Heart left ventricle (tissue), 16 donors: ENCODE data around the gene VILL. TPM values are rescaled to one million over a fixed set of nuclear protein-coding genes. Genes with fewer than 3 reads are reported as not detected.

ENCODE experiments used
- ATAC-seq, 4 donors: fragments of 200-7000 bp; cut with Tn5 transposase; one replicate each; pipeline ENCODE4 v1.9.1; 2020 to 2022; ENCODE audit warnings: moderate library complexity in 4 of 4, mild to moderate bottlenecking in 3 of 4, moderate number of reproducible peaks in 1 of 4
- DNase-seq, 5 donors: peaks; one replicate each; pipeline ENCODE4 v3.0.0-alpha.2; 2020
- H3K27ac ChIP-seq, 12 donors: fragments of 200-600 bp; sonication (generic) in 4 of 12; one replicate each; pipeline versions ENCODE4 v1.5.0 to v1.8.0; 2016 to 2022; ENCODE audit warnings: mild to moderate bottlenecking in 2 of 12
- H3K27me3 ChIP-seq, 9 donors: fragments of 200-600 bp; sonication (generic) in 2 of 9; one replicate each; pipeline versions ENCODE4 v1.5.1 to v1.8.0; 2016 to 2022; ENCODE audit warnings: mild to moderate bottlenecking in 3 of 9
- H3K36me3 ChIP-seq, 9 donors: fragments of 200-600 bp; sonication (generic) in 2 of 9; one replicate each; pipeline versions ENCODE4 v1.5.0 to v1.8.0; 2018 to 2022; ENCODE audit warnings: mild to moderate bottlenecking in 2 of 9
- H3K4me1 ChIP-seq, 12 donors: fragments of 200-600 bp; sonication (generic) in 4 of 12; one replicate each; pipeline versions ENCODE4 v1.5.0 to v1.8.0; 2016 to 2022; ENCODE audit warnings: mild to moderate bottlenecking in 3 of 12
- H3K4me3 ChIP-seq, 12 donors: fragments of 200-600 bp; sonication (generic) in 4 of 12; one replicate each; pipeline versions ENCODE4 v1.5.0 to v1.8.0; 2017 to 2022; ENCODE audit warnings: mild to moderate bottlenecking in 9 of 12, moderate library complexity in 4 of 12
- H3K9me3 ChIP-seq, 12 donors: fragments of 200-600 bp; sonication (generic) in 4 of 12; one replicate each; pipeline versions ENCODE4 v1.5.0 to v1.8.0; 2016 to 2022; ENCODE audit warnings: mild to moderate bottlenecking in 1 of 12
- CTCF ChIP-seq, 12 donors: fragments of 200-600 bp; sonication (generic) in 4 of 12; IDR thresholded peaks; one replicate each; pipeline versions ENCODE4 v1.5.0 to v1.8.0; 2018 to 2022; ENCODE audit warnings: antibody characterized with exemption in 12 of 12, mild to moderate bottlenecking in 5 of 12
- POLR2A ChIP-seq, 2 donors: fragments of 450-650 bp; IDR thresholded peaks; one replicate each; pipeline ENCODE4 v1.6.1; 2017; ENCODE audit warnings: antibody characterized with exemption in 2 of 2, mild to moderate bottlenecking in 2 of 2, moderate library complexity in 2 of 2
- WGBS, 4 donors: extraction: QIAGEN DNeasy Blood & Tissue Kit in 2 of 4; methylation state at CpG; one replicate each; pipeline versions ENCODE4 v1.1.5 to v1.1.7; 2013 to 2018; 5-methylcytosine and 5-hydroxymethylcytosine counted together
- intact Hi-C, 10 donors: fragments of 100-400 bp; cut with DNase I; formaldehyde crosslinking; loops; one replicate each; pipeline versions ENCODE4 v1.11.1 to v1.14.2; 2022
- polyA plus RNA-seq, 2 donors: library from polyadenylated mRNA; stranded (reverse); fragments of 200-250 nt; gene quantifications; one replicate each; pipeline ENCODE4 v1.2.3, GENCODE V29; 2013
- total RNA-seq, 9 donors: library from RNA; depleted of rRNA in 2 of 9; stranded (reverse); fragments of >200 nt in 2 of 9; fragmentation: NEBNext Ultra II Directional in 3 of 9; extraction: Animal tissue kit (Norgen Biotek cat#: 25700) in 3 of 9; gene quantifications; one replicate each; pipeline versions ENCODE4 v1.1.0 to v1.2.4, GENCODE V29; 2016 to 2023
- donor health status: ischemic (EF 13 %, LVEDD 7.1; RV severe dilation, severe dysfunction).
- donor health status: healthy with polysubstance abuse.
- donor health status: DM: no; HTN: yes; CAD: no.
- donor health status: DM: no; HTN: no; CAD: no.
- donor health status: ischemic (EF 25% LVEDD 6.9; RV normal size, moderate dysfunction).
- donor health status: ischemic (EF 25% LVEDD 5.7; RV mildly dilated, moderate dysfunction).
- donor health status: healthy.
- donor health status: DM: yes; HTN: yes; CAD: no.
- donor health status: ischemic (EF 35%, LVEDD 5.7; RV mildly dilated, moderate dysfunction).
- donor health status: nonischemic (EF 11% LVEDD 7.7; RV severe dilation, severe dysfunction).
- donor health status: DM: yes; HTN: yes; CAD: no.
- donor health status: PGD.
- donor health status: ischemic (EF 29% LVEDD 5.4; RV normal size, mild dysfunction).
- donor health status: nonischemic (EF 23%, LVEDD 6.1; RV moderate dilation, normal function).

VILL gene
- total and polyA plus RNA-seq, 11 donors = 1.1 to 6.3 (median 2.7) TPM

GRCh38 chr3:37945807-37946530, 44.6 kb upstream of the VILL start:
- WGBS, 4 donors = 35 to 53% (median 40%) methylated on average over 8 of the region's 8 CpGs
- no peaks in the 10 kb centered on the region for H3K9me3 ChIP-seq
- intact Hi-C loops = loop anchor here in 1 of 10 donors (1.0 kb wide), 1 partner anchor 8 kb away; no protein-coding TSS in a partner anchor
- H3K27ac ChIP-seq = peak overlapping the region in 11 of 12 donors; percentile 33 to 82 (median 61)
- peaks cover 12 to 76% (median 51%) of the 10 kb centered on the region in 12 donors for H3K4me1 ChIP-seq
- H3K36me3 ChIP-seq = peaks cover 0 to 22% (median 0%) of the 10 kb centered on the region in 9 donors
- ATAC-seq (peak; percentile 33 to 78 (median 66)), DNase-seq (peak in 1 of 5 donors; percentile 35)
- no peak for TF ChIP-seq POLR2A (IDR thresholded peaks at IDR 0.05)
- TF ChIP-seq CTCF (IDR thresholded peaks at IDR 0.05) = no peak
- H3K27me3 ChIP-seq = no peaks in the 10 kb centered on the region
- H3K4me3 ChIP-seq = no peak overlapping the region

GRCh38 chr3:37946531-37946889, 44.1 kb upstream of the VILL start:
- Histone ChIP-seq H3K27ac (peak overlapping the region in 10 of 12 donors; percentile 40 to 82 (median 64)), H3K9me3 (no peaks in the 10 kb centered on the region), H3K4me1 (peaks cover 11 to 70% (median 46%) of the 10 kb centered on the region in 12 donors), H3K27me3 (no peaks in the 10 kb centered on the region), H3K36me3 (peaks cover 0 to 22% (median 0%) of the 10 kb centered on the region in 9 donors), H3K4me3 (no peak overlapping the region)
- WGBS, 4 donors = 57 to 67% (median 62%) methylated on average over 2 of the region's 2 CpGs
- ATAC-seq (no peak), DNase-seq (no peak)
- no peak for TF ChIP-seq CTCF (IDR thresholded peaks at IDR 0.05)
- TF ChIP-seq POLR2A (IDR thresholded peaks at IDR 0.05) = no peak
- intact Hi-C loops = loop anchor here in 1 of 10 donors (1.0 kb wide), 1 partner anchor 8 kb away; no protein-coding TSS in a partner anchor

- ATAC-seq (no peak), DNase-seq (no peak)
- no peak overlapping the region for H3K4me3 ChIP-seq
- peaks cover 0 to 25% (median 3%) of the 10 kb centered on the region in 9 donors for H3K36me3 ChIP-seq
- intact Hi-C loops = no loop called here
- no peak for TF ChIP-seq POLR2A (IDR thresholded peaks at IDR 0.05)
- TF ChIP-seq CTCF (IDR thresholded peaks at IDR 0.05) = no peak
- peaks cover 5 to 52% (median 30%) of the 10 kb centered on the region in 12 donors for H3K4me1 ChIP-seq
- H3K9me3 ChIP-seq = no peaks in the 10 kb centered on the region
- WGBS, 4 donors = 61 to 83% (median 74%) methylated on average over 6 of the region's 6 CpGs
- H3K27me3 ChIP-seq = no peaks in the 10 kb centered on the region
- H3K27ac ChIP-seq = peak overlapping the region in 2 of 12 donors; percentile 1 to 17
Observed at GRCh38 chr3:37949866-37950265, 40.7 kb upstream of the VILL start.

- TF ChIP-seq CTCF (IDR thresholded peaks at IDR 0.05) = no peak
- TF ChIP-seq POLR2A (IDR thresholded peaks at IDR 0.05) = no peak
Observed at GRCh38 chr3:37952564-37952963, 38.0 kb upstream of the VILL start.

More at GRCh38 chr3:37952564-37952963, 38.0 kb upstream of the VILL start:
- peaks cover 0 to 25% (median 7%) of the 10 kb centered on the region in 9 donors for H3K36me3 ChIP-seq
- DNase-seq (no peak), ATAC-seq (no peak)
- H3K4me3 ChIP-seq = no peak overlapping the region
- H3K27me3 ChIP-seq = no peaks in the 10 kb centered on the region
- no peaks in the 10 kb centered on the region for H3K9me3 ChIP-seq
- no peak overlapping the region for H3K27ac ChIP-seq
- peaks cover 0 to 48% (median 30%) of the 10 kb centered on the region in 12 donors for H3K4me1 ChIP-seq
- intact Hi-C loops = no loop called here
- WGBS, 4 donors = 97 to 98% (median 98%) methylated on average over 1 of the region's 1 CpG
